Astrocyte of the cerebellum (primary cell): ENCODE measurements around the gene RMDN3.

Experiments
- DNase-seq: peaks from one replicate; pipeline ENCODE4 v3.0.0-alpha.2; 2011; ENCODE audit warnings: low read depth
- H3K4me3 ChIP-seq: 2 replicates; pipeline ENCODE4 v1.5.1; 2011; ENCODE audit warnings: mild to moderate bottlenecking, low read depth, low read length, moderate library complexity
- CTCF ChIP-seq: IDR thresholded peaks from 2 replicates; pipeline ENCODE4 v1.5.1; 2012; ENCODE audit warnings: low read length, low read depth, moderate library complexity, mild to moderate bottlenecking; ENCODE audit errors: missing control alignments
- in situ Hi-C: cut with HindIII; loops from 2 replicates; pipeline ENCODE4 v1.10.0; 2017; ENCODE audit warnings: low sequenced_read_pairs

Gene RMDN3

GRCh38 chr15:40787344-40787841 is 32.3 kb upstream of the RMDN3 start:
- in situ Hi-C loops = no loop called here
- no peak for TF ChIP-seq CTCF
- peak; percentile 91 for DNase-seq
- no peak overlapping the region for H3K4me3 ChIP-seq

- no peak for TF ChIP-seq CTCF
- H3K4me3 ChIP-seq = no peak overlapping the region
These were observed 30.8 kb upstream of the RMDN3 start for GRCh38 chr15:40785814-40786213.

GRCh38 chr15:40785164-40785563 is 30.1 kb upstream of the RMDN3 start:
- no peak for TF ChIP-seq CTCF
- DNase-seq = no peak
- in situ Hi-C loops = no loop called here

More at GRCh38 chr15:40785814-40786213, 30.8 kb upstream of the RMDN3 start:
- in situ Hi-C loops = no loop called here
- DNase-seq = no peak

GRCh38 chr15:40782609-40783227 is 27.7 kb upstream of the RMDN3 start:
- no peak for DNase-seq
- TF ChIP-seq CTCF = peak; percentile 39
- in situ Hi-C loops = no loop called here

More at GRCh38 chr15:40785164-40785563, 30.1 kb upstream of the RMDN3 start:
- H3K4me3 ChIP-seq = no peak overlapping the region

GRCh38 chr15:40776537-40777141 is 21.6 kb upstream of the RMDN3 start:
- no peak overlapping the region for H3K4me3 ChIP-seq
- in situ Hi-C loops = no loop called here
- TF ChIP-seq CTCF = no peak
- DNase-seq = peak; percentile 49

More at GRCh38 chr15:40782609-40783227, 27.7 kb upstream of the RMDN3 start:
- no peak overlapping the region for H3K4me3 ChIP-seq

- no peak for DNase-seq
- no peak for TF ChIP-seq CTCF
- in situ Hi-C loops = no loop called here
- H3K4me3 ChIP-seq = no peak overlapping the region
These were observed 20.9 kb upstream of the RMDN3 start for GRCh38 chr15:40775740-40776536.
